PC-3 (cell line): ENCODE results near the gene LAMB2.

Source experiments
- EZH2phosphoT487 ChIP-seq: fragments of 300-600 bp; sonication (generic); IDR thresholded peaks from 2 replicates; pipeline ENCODE4 v1.6.1; 2018; ENCODE audit warnings: mild to moderate bottlenecking, antibody characterized with exemption, low read length, borderline replicate concordance
- TF ChIP-seq, protein P1 (sequence below): fragments of 300-600 bp; sonication (generic); conservative IDR thresholded peaks from 2 replicates; pipeline ENCODE4 v1.5.1; 2017; ENCODE audit warnings: antibody characterized with exemption, low read depth, mild to moderate bottlenecking, low read length

DNA sequence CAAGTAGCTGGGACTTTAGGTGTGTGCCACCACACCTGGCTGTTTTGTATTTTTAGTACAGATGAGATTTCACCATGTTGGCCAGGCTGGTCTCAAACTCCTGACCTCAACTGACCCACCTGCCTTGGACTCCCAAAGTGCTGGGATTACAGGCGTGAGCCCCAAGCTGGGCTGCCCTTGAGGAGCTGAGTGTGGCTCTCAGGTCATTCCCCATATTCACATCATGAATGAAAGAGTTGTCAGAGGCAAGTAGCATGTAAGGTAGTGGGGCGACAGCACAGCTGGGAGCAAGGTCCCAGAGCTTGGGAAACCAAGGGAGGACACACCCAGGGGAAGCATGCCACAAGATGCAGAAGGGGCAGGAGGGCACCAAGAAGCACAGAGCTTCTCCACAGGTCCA, 28.3 kb upstream of the LAMB2 start:
- TF ChIP-seq, protein P1, sequence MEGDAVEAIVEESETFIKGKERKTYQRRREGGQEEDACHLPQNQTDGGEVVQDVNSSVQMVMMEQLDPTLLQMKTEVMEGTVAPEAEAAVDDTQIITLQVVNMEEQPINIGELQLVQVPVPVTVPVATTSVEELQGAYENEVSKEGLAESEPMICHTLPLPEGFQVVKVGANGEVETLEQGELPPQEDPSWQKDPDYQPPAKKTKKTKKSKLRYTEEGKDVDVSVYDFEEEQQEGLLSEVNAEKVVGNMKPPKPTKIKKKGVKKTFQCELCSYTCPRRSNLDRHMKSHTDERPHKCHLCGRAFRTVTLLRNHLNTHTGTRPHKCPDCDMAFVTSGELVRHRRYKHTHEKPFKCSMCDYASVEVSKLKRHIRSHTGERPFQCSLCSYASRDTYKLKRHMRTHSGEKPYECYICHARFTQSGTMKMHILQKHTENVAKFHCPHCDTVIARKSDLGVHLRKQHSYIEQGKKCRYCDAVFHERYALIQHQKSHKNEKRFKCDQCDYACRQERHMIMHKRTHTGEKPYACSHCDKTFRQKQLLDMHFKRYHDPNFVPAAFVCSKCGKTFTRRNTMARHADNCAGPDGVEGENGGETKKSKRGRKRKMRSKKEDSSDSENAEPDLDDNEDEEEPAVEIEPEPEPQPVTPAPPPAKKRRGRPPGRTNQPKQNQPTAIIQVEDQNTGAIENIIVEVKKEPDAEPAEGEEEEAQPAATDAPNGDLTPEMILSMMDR = no peak
- TF ChIP-seq EZH2phosphoT487 = no peak
